Lung (tissue), 12 donors: ENCODE results near the gene GJB3. TPM values are rescaled to one million over a fixed set of nuclear protein-coding genes. Genes with fewer than 3 reads are reported as not detected.
"Not testable (repeated sequence)": the region's sequence is repeated elsewhere in the genome, so short reads cannot be mapped to it uniquely, and the experiment has no call there.

Source experiments
- ATAC-seq: fragments of 200-7000 bp; cut with Tn5 transposase; one replicate; pipeline ENCODE4 v1.9.1; 2020; ENCODE audit warnings: moderate number of reproducible peaks; ENCODE audit not compliant: insufficient read depth, low FRiP score
- DNase-seq, 3 donors: peaks; one replicate each; pipeline ENCODE4 v3.0.0-alpha.2; 2013 to 2017
- H3K27ac ChIP-seq, 2 donors: one replicate each; pipeline ENCODE4 v1.5.1; 2013; ENCODE audit warnings: mild to moderate bottlenecking in 2 of 2, moderate library complexity in 2 of 2, control low read depth in 1 of 2, inconsistent platforms in 1 of 2, low read depth in 1 of 2, low read length in 1 of 2
- H3K27me3 ChIP-seq, 3 donors: one replicate each; pipeline ENCODE4 v1.5.1; 2013; ENCODE audit warnings: low read length in 2 of 3; ENCODE audit not compliant: control insufficient read depth in 3 of 3, insufficient read depth in 3 of 3
- H3K36me3 ChIP-seq, 4 donors: one replicate each; pipeline ENCODE4 v1.5.1; 2013; ENCODE audit warnings: low read length in 4 of 4, mild to moderate bottlenecking in 1 of 4, moderate library complexity in 1 of 4; ENCODE audit not compliant: control insufficient read depth in 4 of 4, insufficient read depth in 4 of 4
- H3K4me1 ChIP-seq, 5 donors: one replicate each; pipeline ENCODE4 v1.5.1; 2013; ENCODE audit warnings: low read length in 5 of 5, mild to moderate bottlenecking in 2 of 5, moderate library complexity in 1 of 5; ENCODE audit not compliant: control insufficient read depth in 5 of 5, insufficient read depth in 5 of 5
- H3K4me3 ChIP-seq: one replicate; pipeline ENCODE4 v1.5.1; 2013; ENCODE audit warnings: mild to moderate bottlenecking, control low read depth, moderate library complexity
- H3K9ac ChIP-seq, 2 donors: one replicate each; pipeline ENCODE4 v1.5.1; 2013; ENCODE audit warnings: low read length in 2 of 2, control low read depth in 1 of 2; ENCODE audit not compliant: insufficient read depth in 1 of 2
- H3K9me3 ChIP-seq, 4 donors: one replicate each; pipeline ENCODE4 v1.5.1; 2013; ENCODE audit warnings: low read length in 3 of 4, mild to moderate bottlenecking in 1 of 4, moderate library complexity in 1 of 4; ENCODE audit not compliant: control insufficient read depth in 4 of 4, insufficient read depth in 3 of 4
- WGBS, 2 donors: extraction: QIAGEN DNeasy Blood & Tissue Kit; methylation state at CpG; one replicate each; pipeline ENCODE4 v1.1.7; 2013; 5-methylcytosine and 5-hydroxymethylcytosine counted together
- polyA plus RNA-seq, 2 donors: library from polyadenylated mRNA; stranded (reverse); fragments of 200-250 nt; gene quantifications; one replicate each; pipeline ENCODE4 v1.2.1, GENCODE V29; 2013
- total RNA-seq, 2 donors: library from RNA; depleted of rRNA in 1 of 2; stranded (reverse); fragments of >200 nt in 1 of 2; gene quantifications; one replicate each; pipeline ENCODE4 v1.2.1, GENCODE V29; 2014 to 2021
- TF ChIP-seq, protein P1 (sequence below): IDR thresholded peaks from 2 replicates; pipeline ENCODE4 v1.5.1; 2012; ENCODE audit warnings: mild to moderate bottlenecking; ENCODE audit errors: control extremely low read depth, extremely low read depth
- donor health status: control.
- donor health status: control.
- donor health status: Bipolar disorder and iron deficiency.
- donor health status: healthy.
- donor health status: DM: yes; HTN: yes; CAD: no.

The GJB3 gene
- total and polyA plus RNA-seq, 4 donors, result 0.51 to 2.5 (median 0.65) TPM

DNA sequence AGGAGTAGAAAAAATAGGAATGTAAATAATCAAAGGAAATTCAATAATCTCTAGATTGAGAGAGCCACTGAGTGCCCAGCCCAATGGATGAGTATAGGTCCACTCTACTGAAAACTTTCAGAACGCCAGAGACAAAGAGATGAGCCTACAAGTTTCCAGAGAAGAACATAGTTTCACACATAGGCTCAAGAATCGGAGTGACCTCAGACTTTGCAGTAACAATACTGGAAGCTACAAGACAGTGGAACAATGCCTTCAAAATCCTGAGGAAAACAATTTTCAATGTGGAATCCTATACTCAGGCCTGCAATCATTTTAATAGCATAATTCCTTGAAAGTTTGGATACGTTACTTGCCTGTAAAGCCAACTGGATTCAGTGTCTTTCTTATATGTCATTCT is 22.8 kb downstream of the GJB3 start:
- no peak for ATAC-seq
- no peak for DNase-seq
- H3K9ac ChIP-seq, result no peak overlapping the region
- H3K9me3 ChIP-seq, result no peaks in the 10 kb centered on the region
- H3K36me3 ChIP-seq, result peaks cover 0 to 1% (median 0%) of the 10 kb centered on the region in 4 donors
- peaks cover 0 to 7% (median 0%) of the 10 kb centered on the region in 5 donors for H3K4me1 ChIP-seq
- TF ChIP-seq, protein P1, sequence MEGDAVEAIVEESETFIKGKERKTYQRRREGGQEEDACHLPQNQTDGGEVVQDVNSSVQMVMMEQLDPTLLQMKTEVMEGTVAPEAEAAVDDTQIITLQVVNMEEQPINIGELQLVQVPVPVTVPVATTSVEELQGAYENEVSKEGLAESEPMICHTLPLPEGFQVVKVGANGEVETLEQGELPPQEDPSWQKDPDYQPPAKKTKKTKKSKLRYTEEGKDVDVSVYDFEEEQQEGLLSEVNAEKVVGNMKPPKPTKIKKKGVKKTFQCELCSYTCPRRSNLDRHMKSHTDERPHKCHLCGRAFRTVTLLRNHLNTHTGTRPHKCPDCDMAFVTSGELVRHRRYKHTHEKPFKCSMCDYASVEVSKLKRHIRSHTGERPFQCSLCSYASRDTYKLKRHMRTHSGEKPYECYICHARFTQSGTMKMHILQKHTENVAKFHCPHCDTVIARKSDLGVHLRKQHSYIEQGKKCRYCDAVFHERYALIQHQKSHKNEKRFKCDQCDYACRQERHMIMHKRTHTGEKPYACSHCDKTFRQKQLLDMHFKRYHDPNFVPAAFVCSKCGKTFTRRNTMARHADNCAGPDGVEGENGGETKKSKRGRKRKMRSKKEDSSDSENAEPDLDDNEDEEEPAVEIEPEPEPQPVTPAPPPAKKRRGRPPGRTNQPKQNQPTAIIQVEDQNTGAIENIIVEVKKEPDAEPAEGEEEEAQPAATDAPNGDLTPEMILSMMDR, result no peak
- no peak overlapping the region for H3K27ac ChIP-seq
- no peak overlapping the region for H3K4me3 ChIP-seq
- 95 to 98% methylated on average over 3 of the region's 3 CpGs for WGBS, 2 donors
- H3K27me3 ChIP-seq, result no peaks in the 10 kb centered on the region

GRCh38 chr1:34806396-34806795 is 25.4 kb downstream of the GJB3 start:
- TF ChIP-seq, protein P1, result no peak
- H3K9ac ChIP-seq, result no peak overlapping the region
- no peaks in the 10 kb centered on the region for H3K9me3 ChIP-seq
- H3K36me3 ChIP-seq, result peaks cover 0 to 1% (median 0%) of the 10 kb centered on the region in 4 donors
- H3K4me3 ChIP-seq, result no peak overlapping the region
- ATAC-seq (no peak), DNase-seq (no peak)
- WGBS, 2 donors, result 75 to 84% methylated on average over 3 of the region's 3 CpGs
- H3K27me3 ChIP-seq, result no peaks in the 10 kb centered on the region
- no peak overlapping the region for H3K27ac ChIP-seq
- H3K4me1 ChIP-seq, result peaks cover 0 to 7% (median 0%) of the 10 kb centered on the region in 5 donors

DNA sequence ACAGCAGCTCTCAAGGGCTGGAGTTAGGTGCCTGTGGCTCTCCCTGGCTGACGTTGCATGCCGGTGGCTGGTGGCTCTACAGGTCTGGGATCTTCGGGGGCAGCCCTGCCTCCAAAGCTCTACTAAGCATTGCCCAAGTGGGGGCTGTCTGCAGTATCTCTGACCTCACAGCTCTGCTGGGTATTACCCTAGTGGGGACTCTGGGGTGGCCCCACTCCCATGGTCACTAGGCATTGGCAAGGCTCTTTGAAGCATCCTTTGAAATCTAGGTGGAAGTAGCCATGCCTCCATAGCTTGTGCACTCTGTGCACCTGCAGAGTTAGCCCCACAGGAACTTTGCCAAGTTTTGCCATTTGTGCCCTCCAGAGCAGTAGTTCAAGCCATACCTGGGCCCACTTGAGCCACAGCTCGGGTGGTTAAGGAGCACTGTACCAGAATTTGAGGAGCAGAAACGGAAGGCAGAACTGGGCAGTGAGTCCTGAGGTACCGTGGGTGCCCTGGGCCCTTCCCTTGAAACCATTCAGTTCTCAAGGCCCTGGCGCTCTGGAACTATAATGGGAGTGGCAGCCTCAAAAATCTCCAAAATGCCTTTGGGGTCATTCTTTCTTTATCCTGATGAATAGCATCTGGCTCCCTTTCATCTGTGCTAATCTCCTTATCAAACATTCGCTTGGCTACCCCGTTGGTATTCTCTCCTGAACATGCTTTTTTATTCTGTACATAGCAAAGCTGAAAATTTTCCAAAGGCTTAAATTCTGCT is 27.2 kb downstream of the GJB3 start:
- Histone ChIP-seq H3K9ac (no peak overlapping the region), H3K36me3 (no peaks in the 10 kb centered on the region), H3K9me3 (no peaks in the 10 kb centered on the region), H3K27ac (no peak overlapping the region), H3K4me1 (peaks cover 0 to 7% (median 0%) of the 10 kb centered on the region in 5 donors), H3K4me3 (no peak overlapping the region), H3K27me3 (no peaks in the 10 kb centered on the region)
- DNase-seq, result no peak
- 88 to 89% methylated on average over 9 of the region's 9 CpGs for WGBS, 2 donors
- no peak for ATAC-seq
- TF ChIP-seq, protein P1, result no peak

DNA sequence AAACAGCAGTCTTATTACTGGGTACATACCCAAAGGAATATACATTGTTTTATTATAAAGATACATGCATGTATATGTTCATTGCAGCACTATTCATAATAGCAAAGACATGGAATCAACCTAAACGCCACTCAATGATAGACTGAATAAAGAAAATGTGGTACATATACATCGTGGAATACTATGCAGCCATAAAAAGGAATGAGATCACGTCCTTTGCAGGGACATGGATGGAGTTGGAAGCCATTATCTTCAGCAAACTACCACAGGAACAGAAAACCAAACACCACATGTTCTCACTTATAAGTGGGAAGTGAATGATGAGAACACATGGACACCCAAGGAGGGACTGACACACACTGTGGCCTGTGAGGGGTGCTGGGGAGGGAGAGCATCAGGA is 29.8 kb downstream of the GJB3 start:
- not testable (repeated sequence) for H3K27me3 ChIP-seq, H3K36me3 ChIP-seq, H3K4me1 ChIP-seq, ATAC-seq, H3K9ac ChIP-seq, H3K9me3 ChIP-seq, H3K27ac ChIP-seq, H3K4me3 ChIP-seq, DNase-seq
- 95 to 99% methylated on average over 3 of the region's 3 CpGs for WGBS, 2 donors
